OCI-LY1 (cell line): ENCODE data around the gene RAD54L.

ENCODE experiments used
- H2AFZ ChIP-seq: fragments of 200-600 bp; sonication (generic), shearing (Covaris generic); 2 replicates; pipeline ENCODE4 v1.6.0; 2014; ENCODE audit warnings: antibody characterized with exemption, mild to moderate bottlenecking, low read length
- H3F3A ChIP-seq: fragments of 200-600 bp; sonication (generic), shearing (Covaris generic); 2 replicates; pipeline ENCODE4 v1.6.0; 2014; ENCODE audit warnings: mild to moderate bottlenecking, antibody characterized with exemption, low read length, moderate library complexity; ENCODE audit not compliant: insufficient read depth
- H3K27ac ChIP-seq: fragments of 200-600 bp; sonication (generic); 2 replicates; pipeline ENCODE4 v1.5.1; 2014; ENCODE audit warnings: low read length, mixed run types, mild to moderate bottlenecking, low read depth; ENCODE audit not compliant: poor library complexity, severe bottlenecking
- H3K27me3 ChIP-seq: fragments of 200-600 bp; sonication (generic); 2 replicates; pipeline ENCODE4 v1.6.0; 2014; ENCODE audit warnings: antibody characterized with exemption, mild to moderate bottlenecking, low read length, moderate library complexity; ENCODE audit not compliant: insufficient read depth
- H3K36me3 ChIP-seq: fragments of 200-600 bp; sonication (generic); 2 replicates; pipeline ENCODE4 v1.6.1; 2014; ENCODE audit warnings: mild to moderate bottlenecking, antibody characterized with exemption, low read length, moderate library complexity, mixed read lengths; ENCODE audit not compliant: insufficient read depth
- H3K4me1 ChIP-seq: fragments of 200-600 bp; sonication (generic); 2 replicates; pipeline ENCODE4 v1.5.1; 2014; ENCODE audit warnings: mild to moderate bottlenecking, low read length, moderate library complexity; ENCODE audit not compliant: insufficient read depth, severe bottlenecking
- H3K4me2 ChIP-seq: fragments of 200-600 bp; sonication (generic), shearing (Covaris generic); 2 replicates; pipeline ENCODE4 v1.6.1; 2014; ENCODE audit warnings: low read length
- H3K4me3 ChIP-seq: fragments of 200-600 bp; sonication (generic); 2 replicates; pipeline ENCODE4 v1.5.1; 2014; ENCODE audit warnings: low read length, low read depth, mild to moderate bottlenecking, mixed read lengths; ENCODE audit not compliant: poor library complexity, severe bottlenecking
- H3K79me2 ChIP-seq: fragments of 200-600 bp; shearing (Covaris generic); 2 replicates; pipeline ENCODE4 v1.6.1; 2016; ENCODE audit warnings: mixed run types, low read length, mixed read lengths; ENCODE audit not compliant: insufficient read depth
- H3K9ac ChIP-seq: fragments of 200-600 bp; sonication (generic), shearing (Covaris generic); 2 replicates; pipeline ENCODE4 v1.6.1; 2014; ENCODE audit warnings: mild to moderate bottlenecking, low read length, mixed read lengths
- H3K9me2 ChIP-seq: fragments of 200-600 bp; sonication (generic), shearing (Covaris generic); 2 replicates; pipeline ENCODE4 v1.6.1; 2014; ENCODE audit warnings: low read depth, mild to moderate bottlenecking, low read length, mixed read lengths
- H3K9me3 ChIP-seq: fragments of 200-600 bp; shearing (Covaris generic); 2 replicates; pipeline ENCODE4 v1.6.1; 2014; ENCODE audit warnings: low read length, mixed read lengths
- H4K20me1 ChIP-seq: fragments of 200-600 bp; sonication (generic), shearing (Covaris generic); 2 replicates; pipeline ENCODE4 v1.6.0; 2016; ENCODE audit warnings: mild to moderate bottlenecking, low read length; ENCODE audit not compliant: insufficient read depth
- CTCF ChIP-seq: fragments of 200-600 bp; sonication (generic), shearing (Covaris generic); IDR thresholded peaks from 2 replicates; pipeline ENCODE4 v1.5.1; 2017; ENCODE audit warnings: mild to moderate bottlenecking, antibody characterized with exemption, low read length, moderate library complexity, mixed read lengths
- EZH2 ChIP-seq: fragments of 200-600 bp; sonication (generic), shearing (Covaris generic); IDR thresholded peaks from 2 replicates; pipeline ENCODE4 v1.8.0; 2017; ENCODE audit warnings: borderline replicate concordance, mixed run types, mild to moderate bottlenecking, antibody characterized with exemption, low read length, moderate library complexity, mixed read lengths

The RAD54L gene

DNA sequence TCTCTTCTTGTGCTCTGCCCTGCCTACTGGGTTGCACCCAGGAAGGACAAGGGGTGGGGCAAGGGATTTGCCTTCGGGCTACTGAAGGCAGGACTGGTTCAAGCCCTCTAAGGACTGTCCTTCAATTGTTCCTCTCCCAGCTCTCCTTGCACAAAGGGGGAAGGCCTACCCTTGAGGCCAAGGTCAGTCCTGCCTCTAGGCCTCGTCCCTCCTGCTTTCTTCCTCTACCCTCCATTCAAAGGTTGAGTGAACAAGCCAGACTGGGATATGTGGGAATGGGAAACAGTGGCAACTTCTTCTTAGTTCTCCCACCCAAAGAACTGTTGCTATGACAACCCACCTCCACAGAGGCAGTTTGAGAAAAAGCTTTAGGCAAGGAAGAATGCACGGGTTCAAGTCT, 41.8 kb upstream of the RAD54L start:
- H3K9ac ChIP-seq: no peak overlapping the region
- no peak overlapping the region for H2AFZ ChIP-seq
- no peak overlapping the region for H3K4me3 ChIP-seq
- H3K4me1 ChIP-seq: peaks cover 14% of the 10 kb centered on the region
- no peaks in the 10 kb centered on the region for H4K20me1 ChIP-seq
- H3K36me3 ChIP-seq: no peaks in the 10 kb centered on the region
- TF ChIP-seq EZH2 (no peak), CTCF (no peak)
- H3K9me3 ChIP-seq: no peaks in the 10 kb centered on the region
- H3K27me3 ChIP-seq: no peaks in the 10 kb centered on the region
- H3K9me2 ChIP-seq: no peaks in the 10 kb centered on the region
- no peaks in the 10 kb centered on the region for H3F3A ChIP-seq
- H3K79me2 ChIP-seq: no peaks in the 10 kb centered on the region
- no peak overlapping the region for H3K4me2 ChIP-seq
- no peak overlapping the region for H3K27ac ChIP-seq

DNA sequence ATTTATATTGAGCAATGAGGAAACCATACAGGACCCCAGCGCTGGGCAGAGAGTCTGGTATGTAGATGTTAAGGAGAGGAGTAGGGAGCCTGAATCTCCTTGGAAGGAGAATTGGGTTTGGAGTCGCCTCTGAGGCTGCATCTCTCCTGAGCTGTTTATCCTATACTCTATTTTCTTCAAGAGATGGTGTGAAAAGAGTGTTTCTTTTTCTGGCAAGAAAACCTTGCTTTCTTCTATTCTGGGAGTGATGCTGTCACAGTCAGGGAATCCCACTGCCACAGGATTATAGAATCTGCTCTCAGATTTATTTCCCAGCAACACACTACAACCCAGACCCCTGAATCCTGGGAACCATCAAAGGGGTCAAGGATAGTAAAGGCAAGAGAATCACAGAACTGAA, 41.2 kb upstream of the RAD54L start:
- Histone ChIP-seq H3K79me2 (no peaks in the 10 kb centered on the region), H3K27me3 (no peaks in the 10 kb centered on the region), H3K4me1 (peaks cover 14% of the 10 kb centered on the region), H3K27ac (no peak overlapping the region), H3K36me3 (no peaks in the 10 kb centered on the region), H3K9ac (no peak overlapping the region), H3K4me3 (no peak overlapping the region), H3K9me2 (no peaks in the 10 kb centered on the region), H2AFZ (no peak overlapping the region), H3K9me3 (no peaks in the 10 kb centered on the region), H3F3A (no peaks in the 10 kb centered on the region), H3K4me2 (no peak overlapping the region), H4K20me1 (no peaks in the 10 kb centered on the region)
- TF ChIP-seq CTCF: no peak
- TF ChIP-seq EZH2: no peak

- H3K9me2 ChIP-seq: no peaks in the 10 kb centered on the region
- TF ChIP-seq EZH2 (no peak), CTCF (no peak)
- no peaks in the 10 kb centered on the region for H3K27me3 ChIP-seq
- no peak overlapping the region for H3K4me2 ChIP-seq
- no peak overlapping the region for H3K9ac ChIP-seq
- no peaks in the 10 kb centered on the region for H3K79me2 ChIP-seq
- no peaks in the 10 kb centered on the region for H3K9me3 ChIP-seq
- no peaks in the 10 kb centered on the region for H3K36me3 ChIP-seq
- H3K27ac ChIP-seq: no peak overlapping the region
- H3F3A ChIP-seq: no peaks in the 10 kb centered on the region
- H2AFZ ChIP-seq: no peak overlapping the region
- no peaks in the 10 kb centered on the region for H4K20me1 ChIP-seq
- H3K4me1 ChIP-seq: no peaks in the 10 kb centered on the region
- H3K4me3 ChIP-seq: no peak overlapping the region
These were observed 37.0 kb upstream of the RAD54L start for GRCh38 chr1:46210561-46210960.
